Measurements from ENCODE around the gene SRGAP3.

SRGAP3 gene

DNA sequence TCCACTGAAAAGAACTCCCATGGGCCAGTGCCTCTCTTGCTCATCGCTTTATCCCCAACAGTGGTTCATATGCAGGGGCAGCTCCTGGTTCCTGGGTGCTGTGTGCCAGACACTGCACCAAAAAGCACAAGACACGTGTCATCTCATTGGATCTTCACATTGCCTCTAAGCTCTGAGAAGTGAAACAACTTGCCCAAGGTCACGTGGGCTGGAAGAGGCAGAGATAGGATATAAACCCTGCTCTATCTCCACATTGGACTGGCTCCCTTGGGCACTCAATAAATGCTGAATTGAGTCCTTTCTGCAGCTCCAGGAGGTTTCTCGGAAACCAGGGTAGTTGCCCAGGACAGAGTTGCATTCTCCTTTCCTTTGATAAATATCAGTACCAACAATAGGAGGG, 88.1 kb downstream of the SRGAP3 start:
- Histone ChIP-seq H3K27me3 (ENCODE audit: low read depth) (no peaks in the 10 kb centered on the region), H3K4me1 (no peaks in the 10 kb centered on the region), H3K9me3 (no peaks in the 10 kb centered on the region), H3K4me3 (no peak overlapping the region), H3K36me3 (replicated peaks) (no peaks in the 10 kb centered on the region)
- no peak for DNase-seq (ENCODE audit: low spot score in 2 of 2)
- in situ Hi-C loops (cut with MboI; ENCODE audit: low sequenced_read_pairs): no loop called here

DNA sequence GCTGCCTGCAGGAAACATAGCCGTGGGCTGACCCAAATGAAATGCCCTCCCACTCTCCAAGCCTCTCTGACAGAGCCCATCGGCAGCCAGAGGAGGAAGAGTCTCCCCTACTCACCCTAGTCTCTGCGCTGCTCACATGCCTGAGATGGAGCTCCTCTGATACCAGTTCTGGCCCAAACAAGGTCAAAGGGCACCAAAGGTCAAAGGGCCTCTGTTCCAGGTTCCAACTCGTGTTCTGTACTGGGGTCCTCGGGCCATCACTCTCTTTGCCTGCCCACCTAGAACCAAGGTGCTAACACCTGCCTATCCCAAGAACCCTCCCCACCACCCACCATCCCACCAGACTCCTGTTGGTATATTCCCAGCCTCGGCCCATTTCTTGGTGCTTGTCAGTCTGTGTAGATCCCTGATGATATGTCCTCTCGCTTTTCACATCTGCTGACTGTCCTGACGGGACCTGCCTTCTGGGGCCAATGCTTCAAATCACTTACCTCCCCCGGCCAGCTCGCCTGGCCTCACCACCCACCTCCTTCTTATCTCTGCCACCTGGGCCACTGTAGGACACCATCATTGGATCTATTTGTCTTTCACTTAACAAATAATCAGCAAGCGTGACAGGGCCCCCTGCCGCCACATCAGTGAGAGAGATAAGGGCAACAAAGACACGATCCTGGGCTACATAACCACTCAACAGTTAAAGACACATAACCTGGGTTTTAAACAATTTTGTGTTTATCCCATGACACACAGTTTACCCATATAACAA, 90.4 kb downstream of the SRGAP3 start:
- H3K4me3 ChIP-seq: no peak overlapping the region
- no peak for DNase-seq (ENCODE audit: low spot score in 2 of 2)
- no peaks in the 10 kb centered on the region for H3K4me1 ChIP-seq
- no peaks in the 10 kb centered on the region for H3K9me3 ChIP-seq
- H3K36me3 ChIP-seq (replicated peaks): no peaks in the 10 kb centered on the region
- in situ Hi-C loops (cut with MboI; ENCODE audit: low sequenced_read_pairs): no loop called here
- no peaks in the 10 kb centered on the region for H3K27me3 ChIP-seq (ENCODE audit: low read depth)

GRCh38 chr3:9157651-9158362, 91.6 kb downstream of the SRGAP3 start:
- Histone ChIP-seq H3K36me3 (replicated peaks) (no peaks in the 10 kb centered on the region), H3K4me3 (no peak overlapping the region), H3K4me1 (no peaks in the 10 kb centered on the region), H3K9me3 (no peaks in the 10 kb centered on the region), H3K27me3 (ENCODE audit: low read depth) (no peaks in the 10 kb centered on the region)
- in situ Hi-C loops (cut with MboI; ENCODE audit: low sequenced_read_pairs): no loop called here
- no peak for DNase-seq (ENCODE audit: low spot score in 2 of 2)

GRCh38 chr3:9156604-9157003, 92.8 kb downstream of the SRGAP3 start:
- no peaks in the 10 kb centered on the region for H3K9me3 ChIP-seq
- H3K36me3 ChIP-seq (replicated peaks): no peaks in the 10 kb centered on the region
- H3K4me3 ChIP-seq: no peak overlapping the region
- no peak for DNase-seq (ENCODE audit: low spot score in 2 of 2)
- H3K27me3 ChIP-seq (ENCODE audit: low read depth): no peaks in the 10 kb centered on the region
- in situ Hi-C loops (cut with MboI; ENCODE audit: low sequenced_read_pairs): no loop called here
- no peaks in the 10 kb centered on the region for H3K4me1 ChIP-seq

GRCh38 chr3:9155028-9155427, 94.4 kb downstream of the SRGAP3 start:
- H3K4me1 ChIP-seq: no peaks in the 10 kb centered on the region
- H3K27me3 ChIP-seq (ENCODE audit: low read depth): no peaks in the 10 kb centered on the region
- DNase-seq (ENCODE audit: low spot score in 2 of 2): no peak
- H3K9me3 ChIP-seq: no peaks in the 10 kb centered on the region
- H3K36me3 ChIP-seq (replicated peaks): no peaks in the 10 kb centered on the region
- H3K4me3 ChIP-seq: no peak overlapping the region
- in situ Hi-C loops (cut with MboI; ENCODE audit: low sequenced_read_pairs): no loop called here

GRCh38 chr3:9153904-9154619, 95.4 kb downstream of the SRGAP3 start:
- no peaks in the 10 kb centered on the region for H3K4me1 ChIP-seq
- in situ Hi-C loops (cut with MboI; ENCODE audit: low sequenced_read_pairs): no loop called here
- no peaks in the 10 kb centered on the region for H3K27me3 ChIP-seq (ENCODE audit: low read depth)
- no peak overlapping the region for H3K4me3 ChIP-seq
- no peaks in the 10 kb centered on the region for H3K9me3 ChIP-seq
- no peak for DNase-seq (ENCODE audit: low spot score in 2 of 2)
- H3K36me3 ChIP-seq (replicated peaks): no peaks in the 10 kb centered on the region

- Histone ChIP-seq H3K36me3 (replicated peaks) (no peaks in the 10 kb centered on the region), H3K4me1 (no peaks in the 10 kb centered on the region), H3K4me3 (no peak overlapping the region), H3K27me3 (ENCODE audit: low read depth) (no peaks in the 10 kb centered on the region), H3K9me3 (no peaks in the 10 kb centered on the region)
- no peak for DNase-seq (ENCODE audit: low spot score in 2 of 2)
- in situ Hi-C loops (cut with MboI; ENCODE audit: low sequenced_read_pairs): no loop called here
Observed at GRCh38 chr3:9151240-9151639, 98.2 kb downstream of the SRGAP3 start.

DNA sequence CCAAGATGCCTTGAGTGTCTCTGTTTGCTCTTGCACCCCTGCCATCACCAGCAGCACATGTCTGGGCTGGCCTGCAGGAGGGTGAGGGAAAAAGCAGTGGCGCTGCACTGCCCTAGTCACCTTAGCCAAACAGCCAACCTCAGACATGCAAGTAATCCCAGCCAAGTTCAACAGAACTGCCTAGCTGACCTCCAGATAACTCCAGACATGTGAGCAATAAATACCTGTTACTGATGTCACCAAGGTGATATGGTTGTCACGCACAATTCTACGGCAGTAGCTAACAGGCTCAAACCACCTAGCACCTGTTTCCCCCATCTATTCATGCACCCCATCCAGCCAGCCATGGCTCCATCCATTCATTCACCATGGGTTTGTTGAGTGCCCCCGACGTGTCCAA, 99.9 kb downstream of the SRGAP3 start:
- H3K4me3 ChIP-seq: no peak overlapping the region
- no peaks in the 10 kb centered on the region for H3K27me3 ChIP-seq (ENCODE audit: low read depth)
- in situ Hi-C loops (cut with MboI; ENCODE audit: low sequenced_read_pairs): no loop called here
- no peaks in the 10 kb centered on the region for H3K4me1 ChIP-seq
- H3K9me3 ChIP-seq: no peaks in the 10 kb centered on the region
- no peak for DNase-seq (ENCODE audit: low spot score in 2 of 2)
- no peaks in the 10 kb centered on the region for H3K36me3 ChIP-seq (replicated peaks)

- Histone ChIP-seq H3K9me3 (no peaks in the 10 kb centered on the region), H3K27me3 (ENCODE audit: low read depth) (no peaks in the 10 kb centered on the region), H3K36me3 (replicated peaks) (no peaks in the 10 kb centered on the region), H3K4me3 (no peak overlapping the region), H3K4me1 (no peaks in the 10 kb centered on the region)
- in situ Hi-C loops (cut with MboI; ENCODE audit: low sequenced_read_pairs): no loop called here
- no peak for DNase-seq (ENCODE audit: low spot score in 2 of 2)
Observed at GRCh38 chr3:9147896-9148266, 101.6 kb downstream of the SRGAP3 start.

- H3K36me3 ChIP-seq (replicated peaks): no peaks in the 10 kb centered on the region
- H3K27me3 ChIP-seq (ENCODE audit: low read depth): no peaks in the 10 kb centered on the region
- no peaks in the 10 kb centered on the region for H3K4me1 ChIP-seq
- DNase-seq (ENCODE audit: low spot score in 2 of 2): no peak
- no peak overlapping the region for H3K4me3 ChIP-seq
- H3K9me3 ChIP-seq: no peaks in the 10 kb centered on the region
- in situ Hi-C loops (cut with MboI; ENCODE audit: low sequenced_read_pairs): no loop called here
Observed at GRCh38 chr3:9147215-9147895, 102.1 kb downstream of the SRGAP3 start.

GRCh38 chr3:9146367-9147071, 102.9 kb downstream of the SRGAP3 start:
- Histone ChIP-seq H3K4me1 (no peaks in the 10 kb centered on the region), H3K36me3 (replicated peaks) (no peaks in the 10 kb centered on the region), H3K27me3 (ENCODE audit: low read depth) (no peaks in the 10 kb centered on the region), H3K9me3 (no peaks in the 10 kb centered on the region), H3K4me3 (no peak overlapping the region)
- in situ Hi-C loops (cut with MboI; ENCODE audit: low sequenced_read_pairs): no loop called here
- DNase-seq (ENCODE audit: low spot score in 2 of 2): no peak

- in situ Hi-C loops (cut with MboI; ENCODE audit: low sequenced_read_pairs): no loop called here
- Histone ChIP-seq H3K9me3 (no peaks in the 10 kb centered on the region), H3K4me1 (no peaks in the 10 kb centered on the region), H3K36me3 (replicated peaks) (no peaks in the 10 kb centered on the region), H3K27me3 (ENCODE audit: low read depth) (no peaks in the 10 kb centered on the region), H3K4me3 (no peak overlapping the region)
- no peak for DNase-seq (ENCODE audit: low spot score in 2 of 2)
Observed at GRCh38 chr3:9143184-9143583, 106.3 kb downstream of the SRGAP3 start.

DNA sequence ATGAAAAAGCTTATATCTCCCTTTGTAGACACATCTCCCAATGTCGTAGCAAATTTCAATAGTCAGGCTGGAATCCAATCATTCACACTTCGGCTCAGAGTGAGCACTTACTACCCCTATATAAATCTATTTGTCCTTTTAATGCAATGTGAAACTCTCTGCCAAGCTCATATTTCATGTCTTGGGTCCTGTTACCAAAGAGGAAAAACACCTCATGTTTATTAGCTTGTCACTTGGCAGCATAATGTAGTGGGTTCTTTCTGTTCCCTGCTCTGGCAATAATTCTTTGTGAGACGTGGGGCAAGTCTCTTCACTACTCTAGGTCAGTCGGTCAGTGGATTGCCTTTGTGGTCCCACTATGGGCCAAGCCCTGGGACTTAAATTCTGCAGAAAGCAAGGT, 107.1 kb downstream of the SRGAP3 start:
- Histone ChIP-seq H3K9me3 (no peaks in the 10 kb centered on the region), H3K4me1 (no peaks in the 10 kb centered on the region), H3K36me3 (replicated peaks) (no peaks in the 10 kb centered on the region), H3K27me3 (ENCODE audit: low read depth) (no peaks in the 10 kb centered on the region), H3K4me3 (no peak overlapping the region)
- in situ Hi-C loops (cut with MboI; ENCODE audit: low sequenced_read_pairs): no loop called here
- no peak for DNase-seq (ENCODE audit: low spot score in 2 of 2)
